ENCODE measurements around the gene SCD5. TPM values are rescaled to one million over a fixed set of nuclear protein-coding genes. Genes with fewer than 3 reads are reported as not detected.

The SCD5 gene
- total RNA-seq, 4 donors from 2014 or later: 17.6 to 28.4 (median 22.9) TPM

Small RNA genes lying within 50 kb of the gene (small RNA-seq; reads per million reads assigned to genes)
- gene MIR575: 0 reads per million in 3 donors

Other genes starting within 250 kb of the SCD5 start
- 1 to 10 TPM; 3.3 to 8.3 (median 5.6) TPM for gene TMEM150C, start 236.8 kb downstream of the SCD5 start, total RNA-seq
- 100 to 1,000 TPM; 117 to 146 (median 131) TPM for gene SEC31A, start 92.4 kb upstream of the SCD5 start, total RNA-seq
- 1 to 10 TPM; 2.1 to 5.2 (median 2.9) TPM for gene THAP9, start 101.9 kb upstream of the SCD5 start, total RNA-seq
- gene LIN54, start 212.0 kb upstream of the SCD5 start, total RNA-seq: 10 to 100 TPM in 1 of 4 donors, 1 to 10 TPM in 3; 8.6 to 10.6 (median 9.0) TPM
- 10 to 100 TPM; 54.8 to 63.7 (median 57.7) TPM for gene COPS4, start 236.4 kb upstream of the SCD5 start, total RNA-seq

Data from esophagus muscularis mucosa (tissue), 4 donors.